HEK293 (cell line): ENCODE measurements around the gene PARD3B.

Experiments
- ZNF274 ChIP-seq, 2 experiments: fragments of 200-500 bp in 1 of 2; fragments of 450-650 bp in 1 of 2; sonication (Bioruptor generic) in 1 of 2; formaldehyde crosslinking in 1 of 2; IDR thresholded peaks; 2 replicates each; pipeline versions ENCODE4 v1.5.1 to v1.6.1; 2014 to 2016; ENCODE audit warnings: borderline replicate concordance in 1 of 2, inconsistent platforms in 1 of 2, low read length in 1 of 2, missing biosample characterization in 1 of 2, missing genetic modification characterization in 1 of 2
- TF ChIP-seq, protein P1 (sequence below): fragments of 450-650 bp; formaldehyde crosslinking; IDR thresholded peaks from 2 replicates; pipeline ENCODE4 v1.5.1; 2016; ENCODE audit warnings: missing biosample characterization, missing genetic modification characterization
- TF ChIP-seq, protein P2 (sequence below): fragments of 450-650 bp; formaldehyde crosslinking; IDR thresholded peaks from 2 replicates; pipeline ENCODE4 v1.5.1; 2016; ENCODE audit warnings: missing biosample characterization, missing genetic modification characterization
- TF ChIP-seq, protein P3 (sequence below): sonication (generic); formaldehyde crosslinking; IDR thresholded peaks from 2 replicates; pipeline ENCODE4 v1.8.1; 2022; ENCODE audit warnings: mild to moderate bottlenecking, moderate library complexity, missing genetic modification reagents

DNA sequence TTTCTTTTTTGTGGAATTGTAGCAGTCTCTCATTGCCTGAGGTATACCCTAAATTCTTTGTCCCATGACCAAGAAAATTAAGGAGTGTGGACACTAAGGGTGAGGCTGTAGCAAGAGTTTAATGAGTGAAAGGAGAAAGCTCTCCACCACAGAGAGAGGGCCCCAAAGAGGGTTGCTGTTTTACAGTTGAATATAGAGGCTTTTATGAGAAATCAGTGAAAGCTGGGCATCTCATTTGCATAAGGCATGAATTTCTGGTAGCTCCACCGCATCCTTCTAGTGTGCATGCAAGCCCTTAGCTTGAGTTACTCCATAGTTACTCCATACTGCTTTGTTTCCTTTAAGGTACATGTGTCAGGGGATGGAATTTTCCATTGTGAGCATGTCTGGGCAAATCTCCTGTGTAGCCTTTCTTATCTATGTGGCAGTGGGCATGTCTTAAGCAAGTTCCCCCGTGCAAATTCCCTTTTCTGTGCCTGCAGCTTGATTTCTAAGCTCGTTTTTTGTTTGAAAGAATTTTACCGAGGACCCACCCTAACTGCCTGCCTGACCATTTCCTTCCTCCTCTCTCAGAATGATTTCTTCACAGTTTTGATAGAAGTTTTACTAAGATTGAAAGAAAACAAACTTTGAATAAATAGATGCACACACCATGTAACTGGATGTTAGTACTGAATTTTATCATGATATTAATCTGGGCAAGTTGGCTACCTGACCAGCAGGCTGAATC, 218.9 kb downstream of the PARD3B start:
- TF ChIP-seq ZNF274 (IDR thresholded peaks at IDR 0.05; ENCODE audit: low read length) = no peak
- TF ChIP-seq ZNF274 (tag by site-specific recombination; IDR thresholded peaks at IDR 0.05; ENCODE audit: borderline replicate concordance) = no peak
- TF ChIP-seq, protein P1, sequence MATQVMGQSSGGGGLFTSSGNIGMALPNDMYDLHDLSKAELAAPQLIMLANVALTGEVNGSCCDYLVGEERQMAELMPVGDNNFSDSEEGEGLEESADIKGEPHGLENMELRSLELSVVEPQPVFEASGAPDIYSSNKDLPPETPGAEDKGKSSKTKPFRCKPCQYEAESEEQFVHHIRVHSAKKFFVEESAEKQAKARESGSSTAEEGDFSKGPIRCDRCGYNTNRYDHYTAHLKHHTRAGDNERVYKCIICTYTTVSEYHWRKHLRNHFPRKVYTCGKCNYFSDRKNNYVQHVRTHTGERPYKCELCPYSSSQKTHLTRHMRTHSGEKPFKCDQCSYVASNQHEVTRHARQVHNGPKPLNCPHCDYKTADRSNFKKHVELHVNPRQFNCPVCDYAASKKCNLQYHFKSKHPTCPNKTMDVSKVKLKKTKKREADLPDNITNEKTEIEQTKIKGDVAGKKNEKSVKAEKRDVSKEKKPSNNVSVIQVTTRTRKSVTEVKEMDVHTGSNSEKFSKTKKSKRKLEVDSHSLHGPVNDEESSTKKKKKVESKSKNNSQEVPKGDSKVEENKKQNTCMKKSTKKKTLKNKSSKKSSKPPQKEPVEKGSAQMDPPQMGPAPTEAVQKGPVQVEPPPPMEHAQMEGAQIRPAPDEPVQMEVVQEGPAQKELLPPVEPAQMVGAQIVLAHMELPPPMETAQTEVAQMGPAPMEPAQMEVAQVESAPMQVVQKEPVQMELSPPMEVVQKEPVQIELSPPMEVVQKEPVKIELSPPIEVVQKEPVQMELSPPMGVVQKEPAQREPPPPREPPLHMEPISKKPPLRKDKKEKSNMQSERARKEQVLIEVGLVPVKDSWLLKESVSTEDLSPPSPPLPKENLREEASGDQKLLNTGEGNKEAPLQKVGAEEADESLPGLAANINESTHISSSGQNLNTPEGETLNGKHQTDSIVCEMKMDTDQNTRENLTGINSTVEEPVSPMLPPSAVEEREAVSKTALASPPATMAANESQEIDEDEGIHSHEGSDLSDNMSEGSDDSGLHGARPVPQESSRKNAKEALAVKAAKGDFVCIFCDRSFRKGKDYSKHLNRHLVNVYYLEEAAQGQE (tag by site-specific recombination) = no peak
- TF ChIP-seq, protein P2, sequence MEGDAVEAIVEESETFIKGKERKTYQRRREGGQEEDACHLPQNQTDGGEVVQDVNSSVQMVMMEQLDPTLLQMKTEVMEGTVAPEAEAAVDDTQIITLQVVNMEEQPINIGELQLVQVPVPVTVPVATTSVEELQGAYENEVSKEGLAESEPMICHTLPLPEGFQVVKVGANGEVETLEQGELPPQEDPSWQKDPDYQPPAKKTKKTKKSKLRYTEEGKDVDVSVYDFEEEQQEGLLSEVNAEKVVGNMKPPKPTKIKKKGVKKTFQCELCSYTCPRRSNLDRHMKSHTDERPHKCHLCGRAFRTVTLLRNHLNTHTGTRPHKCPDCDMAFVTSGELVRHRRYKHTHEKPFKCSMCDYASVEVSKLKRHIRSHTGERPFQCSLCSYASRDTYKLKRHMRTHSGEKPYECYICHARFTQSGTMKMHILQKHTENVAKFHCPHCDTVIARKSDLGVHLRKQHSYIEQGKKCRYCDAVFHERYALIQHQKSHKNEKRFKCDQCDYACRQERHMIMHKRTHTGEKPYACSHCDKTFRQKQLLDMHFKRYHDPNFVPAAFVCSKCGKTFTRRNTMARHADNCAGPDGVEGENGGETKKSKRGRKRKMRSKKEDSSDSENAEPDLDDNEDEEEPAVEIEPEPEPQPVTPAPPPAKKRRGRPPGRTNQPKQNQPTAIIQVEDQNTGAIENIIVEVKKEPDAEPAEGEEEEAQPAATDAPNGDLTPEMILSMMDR = no peak
- TF ChIP-seq, protein P3, sequence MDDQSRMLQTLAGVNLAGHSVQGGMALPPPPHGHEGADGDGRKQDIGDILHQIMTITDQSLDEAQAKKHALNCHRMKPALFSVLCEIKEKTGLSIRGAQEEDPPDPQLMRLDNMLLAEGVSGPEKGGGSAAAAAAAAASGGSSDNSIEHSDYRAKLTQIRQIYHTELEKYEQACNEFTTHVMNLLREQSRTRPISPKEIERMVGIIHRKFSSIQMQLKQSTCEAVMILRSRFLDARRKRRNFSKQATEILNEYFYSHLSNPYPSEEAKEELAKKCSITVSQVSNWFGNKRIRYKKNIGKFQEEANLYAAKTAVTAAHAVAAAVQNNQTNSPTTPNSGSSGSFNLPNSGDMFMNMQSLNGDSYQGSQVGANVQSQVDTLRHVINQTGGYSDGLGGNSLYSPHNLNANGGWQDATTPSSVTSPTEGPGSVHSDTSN (CRISPR knock-in tag) = no peak
